Dendritic cell treated with granulocyte-macrophage colony-stimulating factor and Interleukin-4, amounts not matched to agents 40 ng/mL and 50 ng/mL, for 4 days (primary cell): Measurements from ENCODE around the gene MACROD2.
"Not testable (repeated sequence)": the region's sequence is repeated elsewhere in the genome, so short reads cannot be mapped to it uniquely, and the experiment has no call there.

Source experiments
- H3K27ac Mint-ChIP-seq: one replicate; pipeline ENCODE4 v1.8.0; 2022; ENCODE audit warnings: mild to moderate bottlenecking, mixed read lengths
- H3K27me3 Mint-ChIP-seq: one replicate; pipeline ENCODE4 v1.8.0; 2022; ENCODE audit warnings: mild to moderate bottlenecking, mixed read lengths
- H3K36me3 Mint-ChIP-seq: one replicate; pipeline ENCODE4 v1.8.0; 2022; ENCODE audit warnings: low read depth, mixed read lengths
- H3K4me1 Mint-ChIP-seq: one replicate; pipeline ENCODE4 v1.8.0; 2022; ENCODE audit warnings: low read depth, mixed read lengths
- H3K4me3 Mint-ChIP-seq: one replicate; pipeline ENCODE4 v1.8.0; 2022; ENCODE audit warnings: mild to moderate bottlenecking, moderate library complexity, mixed read lengths
- H3K9me3 Mint-ChIP-seq: one replicate; pipeline ENCODE4 v1.8.0; 2022; ENCODE audit warnings: mixed read lengths
- intact Hi-C: fragments of 100-400 bp; cut with micrococcal nuclease; formaldehyde crosslinking; loops from one replicate; pipeline ENCODE4 v1.15.0; 2022

MACROD2 gene

GRCh38 chr20:15345287-15345686, 1350.0 kb downstream of the MACROD2 start:
- Mint-ChIP-seq H3K27me3 (no peaks in the 10 kb centered on the region), H3K9me3 (peaks cover 10% of the 10 kb centered on the region), H3K4me3 (no peak overlapping the region), H3K36me3 (no peaks in the 10 kb centered on the region), H3K27ac (no peak overlapping the region), H3K4me1 (no peaks in the 10 kb centered on the region)
- intact Hi-C loops = no loop called here

GRCh38 chr20:15346657-15347280, 1351.5 kb downstream of the MACROD2 start:
- no peaks in the 10 kb centered on the region for H3K36me3 Mint-ChIP-seq
- no peak overlapping the region for H3K4me3 Mint-ChIP-seq
- no peak overlapping the region for H3K27ac Mint-ChIP-seq
- intact Hi-C loops = no loop called here
- H3K9me3 Mint-ChIP-seq = peaks cover 13% of the 10 kb centered on the region
- H3K27me3 Mint-ChIP-seq = no peaks in the 10 kb centered on the region
- no peaks in the 10 kb centered on the region for H3K4me1 Mint-ChIP-seq

- intact Hi-C loops = no loop called here
- H3K27me3 Mint-ChIP-seq = no peaks in the 10 kb centered on the region
Measured at GRCh38 chr20:15359056-15359455, 1363.7 kb downstream of the MACROD2 start.

GRCh38 chr20:15362849-15363248, 1367.5 kb downstream of the MACROD2 start:
- no peaks in the 10 kb centered on the region for H3K9me3 Mint-ChIP-seq
- H3K36me3 Mint-ChIP-seq = no peaks in the 10 kb centered on the region
- intact Hi-C loops = no loop called here
- H3K4me1 Mint-ChIP-seq = no peaks in the 10 kb centered on the region
- H3K27ac Mint-ChIP-seq = no peak overlapping the region
- no peak overlapping the region for H3K4me3 Mint-ChIP-seq
- no peaks in the 10 kb centered on the region for H3K27me3 Mint-ChIP-seq

More at GRCh38 chr20:15359056-15359455, 1363.7 kb downstream of the MACROD2 start:
- H3K4me3 Mint-ChIP-seq = no peak overlapping the region
- H3K4me1 Mint-ChIP-seq = no peaks in the 10 kb centered on the region
- H3K9me3 Mint-ChIP-seq = no peaks in the 10 kb centered on the region
- no peaks in the 10 kb centered on the region for H3K36me3 Mint-ChIP-seq
- no peak overlapping the region for H3K27ac Mint-ChIP-seq

GRCh38 chr20:15364781-15365180, 1369.5 kb downstream of the MACROD2 start:
- Mint-ChIP-seq H3K27me3 (no peaks in the 10 kb centered on the region), H3K4me3 (no peak overlapping the region), H3K4me1 (no peaks in the 10 kb centered on the region), H3K27ac (no peak overlapping the region), H3K9me3 (no peaks in the 10 kb centered on the region), H3K36me3 (no peaks in the 10 kb centered on the region)
- intact Hi-C loops = no loop called here

- Mint-ChIP-seq H3K4me1 (no peaks in the 10 kb centered on the region), H3K27ac (no peak overlapping the region)
Measured at GRCh38 chr20:15370370-15370769, 1375.1 kb downstream of the MACROD2 start.

GRCh38 chr20:15374682-15375081, 1379.4 kb downstream of the MACROD2 start:
- intact Hi-C loops = no loop called here
- Mint-ChIP-seq H3K9me3 (peaks cover 6% of the 10 kb centered on the region), H3K36me3 (no peaks in the 10 kb centered on the region), H3K27ac (no peak overlapping the region), H3K4me3 (no peak overlapping the region), H3K27me3 (no peaks in the 10 kb centered on the region), H3K4me1 (no peaks in the 10 kb centered on the region)

More at GRCh38 chr20:15370370-15370769, 1375.1 kb downstream of the MACROD2 start:
- H3K4me3 Mint-ChIP-seq = no peak overlapping the region
- H3K36me3 Mint-ChIP-seq = no peaks in the 10 kb centered on the region
- no peaks in the 10 kb centered on the region for H3K27me3 Mint-ChIP-seq
- H3K9me3 Mint-ChIP-seq = no peaks in the 10 kb centered on the region
- intact Hi-C loops = no loop called here

- intact Hi-C loops = no loop called here
- Mint-ChIP-seq H3K27me3 (no peaks in the 10 kb centered on the region), H3K4me1 (no peaks in the 10 kb centered on the region), H3K27ac (no peak overlapping the region), H3K9me3 (peaks cover 9% of the 10 kb centered on the region), H3K4me3 (no peak overlapping the region), H3K36me3 (no peaks in the 10 kb centered on the region)
Measured at GRCh38 chr20:15375836-15376235, 1380.5 kb downstream of the MACROD2 start.

GRCh38 chr20:15377603-15378002, 1382.3 kb downstream of the MACROD2 start:
- H3K36me3 Mint-ChIP-seq, H3K27me3 Mint-ChIP-seq, intact Hi-C loops, H3K4me1 Mint-ChIP-seq, H3K9me3 Mint-ChIP-seq, H3K4me3 Mint-ChIP-seq, H3K27ac Mint-ChIP-seq: not testable (repeated sequence)

GRCh38 chr20:15378151-15378550, 1382.8 kb downstream of the MACROD2 start:
- Mint-ChIP-seq H3K27ac (no peak overlapping the region), H3K9me3 (peaks cover 9% of the 10 kb centered on the region), H3K4me1 (no peaks in the 10 kb centered on the region), H3K4me3 (no peak overlapping the region), H3K27me3 (no peaks in the 10 kb centered on the region), H3K36me3 (no peaks in the 10 kb centered on the region)
- intact Hi-C loops = no loop called here

GRCh38 chr20:15379681-15380296, 1384.5 kb downstream of the MACROD2 start:
- Mint-ChIP-seq H3K36me3 (no peaks in the 10 kb centered on the region), H3K4me3 (no peak overlapping the region), H3K27ac (no peak overlapping the region), H3K27me3 (no peaks in the 10 kb centered on the region), H3K9me3 (peaks cover 9% of the 10 kb centered on the region), H3K4me1 (no peaks in the 10 kb centered on the region)
- intact Hi-C loops = no loop called here

- Mint-ChIP-seq H3K27me3 (no peaks in the 10 kb centered on the region), H3K9me3 (peaks cover 9% of the 10 kb centered on the region), H3K4me3 (no peak overlapping the region), H3K4me1 (no peaks in the 10 kb centered on the region), H3K27ac (no peak overlapping the region), H3K36me3 (no peaks in the 10 kb centered on the region)
- intact Hi-C loops = no loop called here
Measured at GRCh38 chr20:15380770-15381169, 1385.5 kb downstream of the MACROD2 start.

- H3K36me3 Mint-ChIP-seq = no peaks in the 10 kb centered on the region
- H3K4me3 Mint-ChIP-seq = no peak overlapping the region
- H3K27ac Mint-ChIP-seq = no peak overlapping the region
- no peaks in the 10 kb centered on the region for H3K27me3 Mint-ChIP-seq
- intact Hi-C loops = no loop called here
- H3K4me1 Mint-ChIP-seq = no peaks in the 10 kb centered on the region
- H3K9me3 Mint-ChIP-seq = peaks cover 23% of the 10 kb centered on the region
Measured at GRCh38 chr20:15387228-15387627, 1391.9 kb downstream of the MACROD2 start.

- H3K4me3 Mint-ChIP-seq = no peak overlapping the region
- no peaks in the 10 kb centered on the region for H3K4me1 Mint-ChIP-seq
- intact Hi-C loops = no loop called here
- no peaks in the 10 kb centered on the region for H3K27me3 Mint-ChIP-seq
- H3K27ac Mint-ChIP-seq = no peak overlapping the region
- no peaks in the 10 kb centered on the region for H3K36me3 Mint-ChIP-seq
- peaks cover 10% of the 10 kb centered on the region for H3K9me3 Mint-ChIP-seq
Measured at GRCh38 chr20:15395457-15395856, 1400.1 kb downstream of the MACROD2 start.

GRCh38 chr20:15396026-15396425, 1400.7 kb downstream of the MACROD2 start:
- Mint-ChIP-seq H3K4me1 (no peaks in the 10 kb centered on the region), H3K9me3 (peaks cover 10% of the 10 kb centered on the region), H3K27me3 (no peaks in the 10 kb centered on the region), H3K27ac (no peak overlapping the region), H3K4me3 (no peak overlapping the region), H3K36me3 (no peaks in the 10 kb centered on the region)
- intact Hi-C loops = no loop called here
